ENCODE measurements around the gene ADGRV1.

ADGRV1 gene

GRCh38 chr5:90632791-90633190 is 74.2 kb downstream of the ADGRV1 start:
- Mint-ChIP-seq H3K4me3 (no peak overlapping the region), H3K36me3 (ENCODE audit: low read depth) (no peaks in the 10 kb centered on the region), H3K9me3 (no peaks in the 10 kb centered on the region), H3K27me3 (no peaks in the 10 kb centered on the region), H3K4me1 (ENCODE audit: low read depth) (no peaks in the 10 kb centered on the region), H3K27ac (no peak overlapping the region)
- intact Hi-C loops (cut with micrococcal nuclease): no loop called here

- no peaks in the 10 kb centered on the region for H3K9me3 Mint-ChIP-seq
- H3K27me3 Mint-ChIP-seq: no peaks in the 10 kb centered on the region
- H3K36me3 Mint-ChIP-seq (ENCODE audit: low read depth): no peaks in the 10 kb centered on the region
- H3K27ac Mint-ChIP-seq: no peak overlapping the region
- intact Hi-C loops (cut with micrococcal nuclease): no loop called here
- no peaks in the 10 kb centered on the region for H3K4me1 Mint-ChIP-seq (ENCODE audit: low read depth)
- no peak overlapping the region for H3K4me3 Mint-ChIP-seq
These were observed 78.4 kb downstream of the ADGRV1 start for GRCh38 chr5:90636948-90637347.

GRCh38 chr5:90637731-90638130 is 79.1 kb downstream of the ADGRV1 start:
- peaks cover 4% of the 10 kb centered on the region for H3K4me1 Mint-ChIP-seq (ENCODE audit: low read depth)
- intact Hi-C loops (cut with micrococcal nuclease): no loop called here
- H3K4me3 Mint-ChIP-seq: no peak overlapping the region
- H3K27me3 Mint-ChIP-seq: no peaks in the 10 kb centered on the region
- H3K9me3 Mint-ChIP-seq: no peaks in the 10 kb centered on the region
- H3K27ac Mint-ChIP-seq: no peak overlapping the region
- no peaks in the 10 kb centered on the region for H3K36me3 Mint-ChIP-seq (ENCODE audit: low read depth)

DNA sequence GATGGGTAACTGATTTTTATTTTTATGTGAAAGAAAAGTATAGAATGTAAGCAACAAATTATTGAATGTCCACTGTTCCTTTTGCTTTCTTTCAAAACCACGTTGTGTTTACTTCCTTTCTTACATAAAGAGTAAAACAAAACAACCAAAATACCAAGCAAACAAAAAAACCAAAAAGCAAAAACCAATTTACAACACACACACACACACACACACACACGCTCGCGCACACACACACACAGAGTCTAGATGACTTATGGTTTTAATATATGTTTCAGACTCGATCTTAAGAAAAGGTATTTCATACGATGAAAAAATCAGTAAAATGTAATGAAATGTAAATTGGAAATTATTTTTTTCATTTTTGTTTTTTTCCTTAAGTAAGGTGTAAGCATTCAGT is 80.3 kb downstream of the ADGRV1 start:
- Mint-ChIP-seq H3K36me3 (ENCODE audit: low read depth) (no peaks in the 10 kb centered on the region), H3K4me1 (ENCODE audit: low read depth) (peaks cover 7% of the 10 kb centered on the region), H3K27ac (no peak overlapping the region), H3K27me3 (no peaks in the 10 kb centered on the region), H3K9me3 (no peaks in the 10 kb centered on the region), H3K4me3 (no peak overlapping the region)
- intact Hi-C loops (cut with micrococcal nuclease): no loop called here

DNA sequence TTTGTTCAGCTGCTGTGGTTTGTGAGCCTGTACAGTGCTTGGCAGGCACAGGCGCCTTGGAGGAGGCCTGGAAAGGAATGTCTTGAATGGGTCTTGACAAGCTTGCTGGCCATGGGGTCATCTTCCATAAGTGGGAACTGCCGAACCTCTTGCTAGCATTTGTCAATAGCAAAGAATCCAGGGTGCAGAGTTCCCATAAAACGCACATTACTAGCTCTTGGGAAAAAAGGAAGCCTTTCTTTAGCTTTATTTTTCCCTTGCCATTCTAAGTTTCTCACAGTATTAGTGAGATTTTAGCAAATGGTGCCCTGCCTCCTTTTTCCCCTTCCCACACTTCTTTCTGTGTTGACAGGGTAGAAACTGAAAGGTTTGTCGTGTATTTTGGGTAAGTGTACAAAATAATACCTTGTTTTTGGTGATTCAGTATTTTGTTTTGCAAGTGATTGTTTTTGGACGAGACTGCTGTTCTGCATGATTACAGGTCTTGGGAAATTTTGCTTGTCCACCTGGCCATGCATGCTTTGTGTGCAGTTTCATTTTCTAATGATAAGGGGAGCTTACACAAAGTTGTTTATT is 82.0 kb downstream of the ADGRV1 start:
- Mint-ChIP-seq H3K27me3 (no peaks in the 10 kb centered on the region), H3K4me1 (ENCODE audit: low read depth) (peaks cover 13% of the 10 kb centered on the region), H3K4me3 (no peak overlapping the region), H3K36me3 (ENCODE audit: low read depth) (no peaks in the 10 kb centered on the region), H3K27ac (no peak overlapping the region), H3K9me3 (no peaks in the 10 kb centered on the region)
- intact Hi-C loops (cut with micrococcal nuclease): no loop called here

DNA sequence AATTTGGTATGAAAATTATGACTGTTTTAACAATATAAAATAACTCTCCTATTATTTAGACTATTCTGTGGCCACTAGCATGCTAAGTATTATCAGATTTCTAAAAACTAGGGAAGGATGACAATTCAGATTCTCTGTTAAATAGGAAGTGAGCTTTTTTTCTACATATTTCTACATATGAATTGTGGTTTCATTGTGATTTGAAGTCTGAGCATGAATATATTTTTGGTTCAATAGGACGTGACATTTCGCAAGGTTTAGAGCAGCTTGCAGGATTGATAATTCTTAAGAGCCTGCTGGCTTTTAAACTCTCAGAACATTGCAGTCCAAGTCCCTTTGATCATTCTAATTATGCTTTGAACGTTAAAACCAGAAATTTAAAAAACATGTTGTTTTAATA is 82.9 kb downstream of the ADGRV1 start:
- Mint-ChIP-seq H3K27me3 (no peaks in the 10 kb centered on the region), H3K27ac (no peak overlapping the region), H3K4me1 (ENCODE audit: low read depth) (peaks cover 13% of the 10 kb centered on the region), H3K36me3 (ENCODE audit: low read depth) (no peaks in the 10 kb centered on the region), H3K9me3 (no peaks in the 10 kb centered on the region), H3K4me3 (no peak overlapping the region)
- intact Hi-C loops (cut with micrococcal nuclease): no loop called here

DNA sequence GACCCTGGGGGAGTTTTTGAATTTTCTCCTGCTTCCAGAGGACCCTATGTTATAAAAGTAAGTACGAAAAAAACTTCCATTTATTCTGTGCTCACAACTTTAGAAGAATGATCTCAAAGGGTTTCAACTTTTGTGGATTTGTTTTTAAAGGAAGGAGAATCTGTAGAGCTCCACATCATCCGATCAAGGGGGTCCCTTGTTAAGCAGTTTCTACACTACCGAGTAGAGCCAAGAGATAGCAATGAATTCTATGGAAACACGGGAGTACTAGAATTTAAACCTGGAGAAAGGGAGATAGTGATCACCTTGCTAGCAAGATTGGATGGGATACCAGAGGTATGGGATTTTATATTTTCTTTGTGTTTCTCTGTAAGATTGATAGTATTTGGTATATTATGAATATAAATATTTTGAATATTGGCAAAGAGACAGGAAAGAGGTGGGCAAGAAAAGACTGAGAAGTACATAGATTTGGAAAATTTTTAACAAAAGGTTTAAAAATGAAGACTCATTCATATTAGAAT is 84.2 kb downstream of the ADGRV1 start:
- Mint-ChIP-seq H3K36me3 (ENCODE audit: low read depth) (no peaks in the 10 kb centered on the region), H3K4me3 (no peak overlapping the region), H3K9me3 (no peaks in the 10 kb centered on the region), H3K4me1 (ENCODE audit: low read depth) (peaks cover 13% of the 10 kb centered on the region), H3K27ac (no peak overlapping the region), H3K27me3 (no peaks in the 10 kb centered on the region)
- intact Hi-C loops (cut with micrococcal nuclease): no loop called here

DNA sequence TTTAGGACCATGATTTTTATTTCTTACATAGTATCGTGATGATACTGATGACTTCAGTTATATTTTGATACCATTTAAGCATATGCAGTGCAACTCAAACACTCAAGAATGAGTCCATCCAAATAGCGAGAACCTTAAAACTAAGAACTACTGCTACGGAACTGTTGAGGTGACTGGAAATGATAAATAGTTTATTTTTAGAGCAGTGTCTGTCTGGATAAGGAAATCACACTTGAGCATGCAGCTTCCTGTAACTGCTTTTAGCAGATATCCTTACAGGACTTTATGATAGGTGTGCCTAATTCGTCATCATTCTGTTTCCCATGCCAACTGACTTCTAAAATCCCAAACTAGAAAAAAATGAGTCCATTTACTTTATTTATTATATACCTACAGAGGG is 85.5 kb downstream of the ADGRV1 start:
- Mint-ChIP-seq H3K27me3 (no peaks in the 10 kb centered on the region), H3K36me3 (ENCODE audit: low read depth) (no peaks in the 10 kb centered on the region), H3K4me1 (ENCODE audit: low read depth) (peaks cover 13% of the 10 kb centered on the region), H3K4me3 (no peak overlapping the region), H3K27ac (no peak overlapping the region), H3K9me3 (no peaks in the 10 kb centered on the region)
- intact Hi-C loops (cut with micrococcal nuclease): no loop called here

- Mint-ChIP-seq H3K27ac (no peak overlapping the region), H3K4me1 (ENCODE audit: low read depth) (peaks cover 13% of the 10 kb centered on the region), H3K9me3 (no peaks in the 10 kb centered on the region), H3K36me3 (ENCODE audit: low read depth) (no peaks in the 10 kb centered on the region), H3K4me3 (no peak overlapping the region), H3K27me3 (no peaks in the 10 kb centered on the region)
- intact Hi-C loops (cut with micrococcal nuclease): no loop called here
These were observed 86.5 kb downstream of the ADGRV1 start for GRCh38 chr5:90645024-90645610.

DNA sequence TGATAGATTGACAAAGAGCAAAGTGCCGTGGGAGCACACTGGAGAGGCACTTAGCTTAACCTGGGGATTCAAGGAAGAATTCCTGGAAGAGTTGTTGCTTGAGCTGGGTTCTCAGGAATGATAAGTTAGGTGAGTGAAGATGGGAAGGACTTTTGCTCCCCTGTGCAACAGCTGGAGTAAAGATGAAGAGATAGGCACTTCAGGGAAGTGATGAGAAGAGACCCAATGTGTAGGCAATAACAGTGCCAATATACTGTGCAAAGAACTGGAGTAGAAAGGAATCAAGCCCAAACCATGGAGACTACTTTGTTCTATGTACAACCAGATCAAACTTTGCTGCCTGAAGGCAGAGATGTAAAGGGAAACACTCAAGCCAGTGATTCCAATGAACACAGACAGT is 92.2 kb downstream of the ADGRV1 start:
- intact Hi-C loops (cut with micrococcal nuclease): no loop called here
- no peak overlapping the region for H3K27ac Mint-ChIP-seq
- H3K9me3 Mint-ChIP-seq: no peaks in the 10 kb centered on the region
- no peaks in the 10 kb centered on the region for H3K4me1 Mint-ChIP-seq (ENCODE audit: low read depth)
- H3K36me3 Mint-ChIP-seq (ENCODE audit: low read depth): no peaks in the 10 kb centered on the region
- H3K27me3 Mint-ChIP-seq: no peaks in the 10 kb centered on the region
- H3K4me3 Mint-ChIP-seq: no peak overlapping the region

DNA sequence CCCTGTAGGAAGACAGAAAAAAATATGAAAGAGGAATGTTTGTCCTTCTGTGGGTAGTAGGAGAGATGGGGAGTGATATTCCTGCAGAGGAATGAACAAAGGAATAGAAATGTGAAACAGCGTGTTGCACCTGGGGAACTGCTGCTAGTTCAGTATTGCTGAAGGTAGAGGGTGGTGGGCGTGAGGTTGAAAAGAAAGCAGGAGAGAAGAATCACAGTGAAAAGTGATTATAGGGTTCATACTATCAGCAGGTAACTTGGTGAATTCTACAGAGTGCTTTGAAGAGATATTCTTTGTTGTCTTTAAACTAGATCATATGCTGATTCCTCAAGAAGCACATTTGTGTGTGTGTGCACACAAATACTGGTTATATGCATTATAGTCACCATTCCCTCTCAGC is 95.6 kb downstream of the ADGRV1 start:
- Mint-ChIP-seq H3K27me3 (no peaks in the 10 kb centered on the region), H3K4me3 (no peak overlapping the region), H3K4me1 (ENCODE audit: low read depth) (no peaks in the 10 kb centered on the region), H3K9me3 (no peaks in the 10 kb centered on the region), H3K27ac (no peak overlapping the region), H3K36me3 (ENCODE audit: low read depth) (no peaks in the 10 kb centered on the region)
- intact Hi-C loops (cut with micrococcal nuclease): no loop called here

DNA sequence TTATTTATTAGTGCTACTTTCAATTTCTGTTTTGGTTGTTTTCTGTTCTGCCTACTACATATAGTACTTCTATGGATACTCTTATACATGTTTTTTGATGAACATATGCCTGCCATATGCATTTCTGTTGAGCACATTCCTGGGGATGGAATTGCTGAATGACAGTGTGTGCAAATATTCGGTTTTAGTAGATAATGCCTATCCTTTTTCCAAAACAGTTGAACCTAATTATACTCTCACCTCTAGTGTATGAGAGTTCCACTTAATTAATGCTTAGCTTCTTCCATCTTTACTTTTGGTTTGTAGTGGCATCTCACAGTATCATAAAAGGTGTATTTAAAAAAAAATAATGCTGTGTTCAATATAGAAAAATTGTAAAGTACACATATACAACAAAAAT is 96.8 kb downstream of the ADGRV1 start:
- no peak overlapping the region for H3K4me3 Mint-ChIP-seq
- H3K36me3 Mint-ChIP-seq (ENCODE audit: low read depth): no peaks in the 10 kb centered on the region
- intact Hi-C loops (cut with micrococcal nuclease): no loop called here
- no peaks in the 10 kb centered on the region for H3K9me3 Mint-ChIP-seq
- no peak overlapping the region for H3K27ac Mint-ChIP-seq
- H3K4me1 Mint-ChIP-seq (ENCODE audit: low read depth): no peaks in the 10 kb centered on the region
- H3K27me3 Mint-ChIP-seq: no peaks in the 10 kb centered on the region

DNA sequence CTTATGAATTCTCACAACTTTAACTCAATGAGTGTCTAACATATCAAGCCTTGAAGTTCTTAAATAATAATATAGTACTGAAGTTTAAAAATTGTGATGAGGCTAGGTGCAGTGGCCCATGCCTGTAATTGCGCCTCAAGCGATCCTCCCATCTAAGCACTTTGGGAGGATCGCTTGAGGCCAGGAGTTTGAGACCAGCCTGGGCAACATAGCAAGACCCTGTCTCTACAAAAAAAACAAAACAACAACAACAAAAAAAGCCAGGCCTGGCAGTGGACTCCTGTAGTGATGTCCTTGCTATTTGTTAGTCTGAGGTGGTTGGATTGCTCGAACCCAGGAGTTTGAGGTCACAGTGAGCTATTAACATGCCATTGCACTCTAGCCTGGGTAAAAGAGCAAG is 98.4 kb downstream of the ADGRV1 start:
- no peaks in the 10 kb centered on the region for H3K27me3 Mint-ChIP-seq
- no peaks in the 10 kb centered on the region for H3K9me3 Mint-ChIP-seq
- H3K4me3 Mint-ChIP-seq: no peak overlapping the region
- H3K36me3 Mint-ChIP-seq (ENCODE audit: low read depth): no peaks in the 10 kb centered on the region
- no peaks in the 10 kb centered on the region for H3K4me1 Mint-ChIP-seq (ENCODE audit: low read depth)
- intact Hi-C loops (cut with micrococcal nuclease): no loop called here
- H3K27ac Mint-ChIP-seq: no peak overlapping the region

DNA sequence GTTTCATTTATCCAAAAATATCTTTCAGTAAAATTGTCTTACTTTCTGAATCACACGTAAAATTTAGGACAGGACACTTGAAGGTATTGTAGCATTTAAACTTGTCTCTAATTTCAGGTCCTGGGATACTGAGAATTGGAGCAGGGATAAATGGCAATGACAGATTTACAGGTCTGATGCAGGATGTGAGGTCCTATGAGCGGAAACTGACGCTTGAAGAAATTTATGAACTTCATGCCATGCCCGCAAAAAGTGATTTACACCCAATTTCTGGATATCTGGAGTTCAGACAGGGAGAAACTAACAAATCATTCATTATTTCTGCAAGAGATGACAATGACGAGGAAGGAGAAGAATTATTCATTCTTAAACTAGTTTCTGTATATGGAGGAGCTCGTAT is 99.2 kb downstream of the ADGRV1 start:
- H3K9me3 Mint-ChIP-seq: no peaks in the 10 kb centered on the region
- H3K27ac Mint-ChIP-seq: no peak overlapping the region
- no peaks in the 10 kb centered on the region for H3K36me3 Mint-ChIP-seq (ENCODE audit: low read depth)
- H3K27me3 Mint-ChIP-seq: no peaks in the 10 kb centered on the region
- H3K4me1 Mint-ChIP-seq (ENCODE audit: low read depth): no peaks in the 10 kb centered on the region
- no peak overlapping the region for H3K4me3 Mint-ChIP-seq
- intact Hi-C loops (cut with micrococcal nuclease): no loop called here

- intact Hi-C loops (cut with micrococcal nuclease): no loop called here
- Mint-ChIP-seq H3K27ac (no peak overlapping the region), H3K4me3 (no peak overlapping the region), H3K9me3 (no peaks in the 10 kb centered on the region), H3K4me1 (ENCODE audit: low read depth) (no peaks in the 10 kb centered on the region), H3K36me3 (ENCODE audit: low read depth) (no peaks in the 10 kb centered on the region), H3K27me3 (no peaks in the 10 kb centered on the region)
These were observed 100.0 kb downstream of the ADGRV1 start for GRCh38 chr5:90658620-90659019.

Data from dendritic cell treated with granulocyte-macrophage colony-stimulating factor and Interleukin-4, amounts not matched to agents 40 ng/mL and 50 ng/mL, for 4 days (primary cell).